Common myeloid progenitor, CD34-positive (primary cell): Measurements from ENCODE around the gene TDRD12.

Experiments
- CTCF ChIA-PET: fragments of 350-600 bp; sonication (Branson Sonifier 250); formaldehyde crosslinking; loops from one replicate; lab custom pipeline; 2021; ENCODE audit warnings: antibody characterized with exemption; lab: Charles Lee
- POLR2A ChIA-PET: fragments of 350-600 bp; sonication (Branson Sonifier 250); formaldehyde crosslinking; loops from one replicate; lab custom pipeline; 2021; ENCODE audit warnings: antibody characterized with exemption; lab: Charles Lee
- DNase-seq, 3 donors: peaks; one replicate each; pipeline versions ENCODE4 v3.0.0 to v3.0.0-alpha.2; 2013
- H3K27ac ChIP-seq, 2 experiments: 1 replicate in 1 of 2; 2 replicates in 1 of 2; pipeline ENCODE4 v1.7.0; 2013; ENCODE audit warnings: inconsistent platforms in 2 of 2, low read length in 2 of 2, mild to moderate bottlenecking in 2 of 2, low read depth in 1 of 2, moderate library complexity in 1 of 2; ENCODE audit not compliant: severe bottlenecking in 2 of 2, insufficient read depth in 1 of 2, poor library complexity in 1 of 2
- H3K27me3 ChIP-seq, 5 experiments: replicated peaks in 2 of 5; 1 replicate in 3 of 5; 2 replicates in 2 of 5; pipeline versions ENCODE4 v1.6.1 to v1.7.0; 2013; ENCODE audit warnings: low read length in 4 of 5, mild to moderate bottlenecking in 2 of 5, moderate library complexity in 2 of 5, inconsistent platforms in 1 of 5; ENCODE audit not compliant: insufficient read depth in 5 of 5, control insufficient read depth in 4 of 5
- H3K36me3 ChIP-seq, 4 experiments: 1 replicate in 2 of 4; 2 replicates in 2 of 4; pipeline versions ENCODE4 v1.6.1 to v1.7.0; 2013; ENCODE audit warnings: low read length in 3 of 4, control low read depth in 1 of 4, mild to moderate bottlenecking in 1 of 4; ENCODE audit not compliant: control insufficient read depth in 4 of 4, insufficient read depth in 4 of 4
- H3K4me1 ChIP-seq, 4 experiments: 1 replicate in 3 of 4; 2 replicates in 1 of 4; pipeline versions ENCODE4 v1.6.1 to v1.7.1; 2013; ENCODE audit warnings: low read length in 3 of 4, mild to moderate bottlenecking in 3 of 4, control low read depth in 1 of 4, inconsistent platforms in 1 of 4, moderate library complexity in 1 of 4; ENCODE audit not compliant: control insufficient read depth in 4 of 4, insufficient read depth in 4 of 4; ENCODE audit errors: control extremely low read depth in 1 of 4
- H3K4me3 ChIP-seq, 7 experiments: 1 replicate in 4 of 7; 2 replicates in 3 of 7; pipeline versions ENCODE4 v1.5.1 to v1.7.0; 2013; ENCODE audit warnings: mild to moderate bottlenecking in 7 of 7, low read length in 6 of 7, moderate library complexity in 6 of 7, inconsistent platforms in 2 of 7, low read depth in 2 of 7, control low read depth in 1 of 7; ENCODE audit not compliant: insufficient read depth in 4 of 7, control insufficient read depth in 1 of 7; ENCODE audit errors: extremely low read depth in 1 of 7
- H3K9me3 ChIP-seq, 5 experiments: 1 replicate in 4 of 5; 2 replicates in 1 of 5; pipeline versions ENCODE4 v1.6.1 to v1.7.1; 2013; ENCODE audit warnings: low read length in 4 of 5, mild to moderate bottlenecking in 2 of 5, inconsistent platforms in 1 of 5, low read depth in 1 of 5, moderate library complexity in 1 of 5; ENCODE audit not compliant: control insufficient read depth in 4 of 5, insufficient read depth in 2 of 5; ENCODE audit errors: control extremely low read depth in 1 of 5
- WGBS: methylation state at CpG from one replicate; pipeline ENCODE4 v1.1.5; 2013; ENCODE audit not compliant: insufficient coverage; 5-methylcytosine and 5-hydroxymethylcytosine counted together

TDRD12 gene

GRCh38 chr19:32812036-32812435, 92.5 kb downstream of the TDRD12 start:
- no peaks in the 10 kb centered on the region for H3K36me3 ChIP-seq
- POLR2A ChIA-PET, result no interaction called here
- CTCF ChIA-PET, result no interaction called here
- H3K4me3 ChIP-seq, result no peak overlapping the region
- peaks cover 0 to 9% (median 0%) of the 10 kb centered on the region in 5 experiments for H3K27me3 ChIP-seq
- H3K27ac ChIP-seq, result no peak overlapping the region
- H3K4me1 ChIP-seq, result no peaks in the 10 kb centered on the region
- no peaks in the 10 kb centered on the region for H3K9me3 ChIP-seq
- 94% methylated on average over 7 of the region's 10 CpGs for WGBS
- no peak for DNase-seq

- POLR2A ChIA-PET, result no interaction called here
- WGBS, result 100% methylated on average over 1 of the region's 3 CpGs
- Histone ChIP-seq H3K4me3 (no peak overlapping the region), H3K9me3 (no peaks in the 10 kb centered on the region), H3K27ac (no peak overlapping the region), H3K27me3 (peaks cover 0 to 11% (median 0%) of the 10 kb centered on the region in 5 experiments), H3K4me1 (no peaks in the 10 kb centered on the region), H3K36me3 (no peaks in the 10 kb centered on the region)
- DNase-seq, result no peak
- CTCF ChIA-PET, result no interaction called here
Measured at GRCh38 chr19:32812571-32812970, 93.0 kb downstream of the TDRD12 start.

- H3K9me3 ChIP-seq, result no peaks in the 10 kb centered on the region
- H3K36me3 ChIP-seq, result no peaks in the 10 kb centered on the region
- no peak overlapping the region for H3K27ac ChIP-seq
- no peaks in the 10 kb centered on the region for H3K4me1 ChIP-seq
- CTCF ChIA-PET, result no interaction called here
- POLR2A ChIA-PET, result no interaction called here
- H3K4me3 ChIP-seq, result no peak overlapping the region
- DNase-seq, result no peak
- WGBS, result 80% methylated on average over 11 of the region's 15 CpGs
- peaks cover 0 to 9% (median 0%) of the 10 kb centered on the region in 5 experiments for H3K27me3 ChIP-seq
Measured at GRCh38 chr19:32813862-32814425, 94.4 kb downstream of the TDRD12 start.

GRCh38 chr19:32814624-32815023, 95.1 kb downstream of the TDRD12 start:
- Histone ChIP-seq H3K4me1 (no peaks in the 10 kb centered on the region), H3K9me3 (no peaks in the 10 kb centered on the region), H3K4me3 (no peak overlapping the region), H3K27ac (no peak overlapping the region), H3K27me3 (peaks cover 0 to 10% (median 2%) of the 10 kb centered on the region in 5 experiments), H3K36me3 (no peaks in the 10 kb centered on the region)
- WGBS, result 88% methylated on average over 4 of the region's 6 CpGs
- CTCF ChIA-PET, result no interaction called here
- POLR2A ChIA-PET, result no interaction called here
- DNase-seq, result no peak

- Histone ChIP-seq H3K27me3 (peaks cover 0 to 28% (median 7%) of the 10 kb centered on the region in 5 experiments), H3K9me3 (no peaks in the 10 kb centered on the region), H3K27ac (no peak overlapping the region), H3K36me3 (no peaks in the 10 kb centered on the region), H3K4me3 (no peak overlapping the region), H3K4me1 (no peaks in the 10 kb centered on the region)
- 60% methylated on average over 5 of the region's 7 CpGs for WGBS
- DNase-seq, result no peak
- CTCF ChIA-PET, result no interaction called here
- POLR2A ChIA-PET, result no interaction called here
Measured at GRCh38 chr19:32816555-32817099, 97.1 kb downstream of the TDRD12 start.

GRCh38 chr19:32817569-32818476, 98.3 kb downstream of the TDRD12 start:
- Histone ChIP-seq H3K9me3 (no peaks in the 10 kb centered on the region), H3K27ac (no peak overlapping the region), H3K27me3 (peaks cover 0 to 35% (median 8%) of the 10 kb centered on the region in 5 experiments), H3K36me3 (no peaks in the 10 kb centered on the region), H3K4me3 (no peak overlapping the region), H3K4me1 (no peaks in the 10 kb centered on the region)
- ChIA-PET POLR2A (no interaction called here), CTCF (no interaction called here)
- DNase-seq, result no peak
- 97% methylated on average over 13 of the region's 17 CpGs for WGBS

GRCh38 chr19:32818536-32818935, 99.0 kb downstream of the TDRD12 start:
- Histone ChIP-seq H3K4me3 (no peak overlapping the region), H3K36me3 (no peaks in the 10 kb centered on the region), H3K27ac (no peak overlapping the region), H3K27me3 (peaks cover 0 to 40% (median 8%) of the 10 kb centered on the region in 5 experiments), H3K4me1 (no peaks in the 10 kb centered on the region), H3K9me3 (no peaks in the 10 kb centered on the region)
- WGBS, result 97% methylated on average over 5 of the region's 8 CpGs
- POLR2A ChIA-PET, result interaction anchor here (0.7 kb wide), 1 partner anchor 93 kb away, joined by 4 read pairs; no protein-coding TSS in a partner anchor
- CTCF ChIA-PET, result no interaction called here
- DNase-seq, result no peak
